ENCODE results near the gene CLDN11. TPM values are rescaled to one million over a fixed set of nuclear protein-coding genes. Genes with fewer than 3 reads are reported as not detected.

Gene CLDN11
- total RNA-seq, 1 experiment from 2014 or later = 12.1 TPM

DNA sequence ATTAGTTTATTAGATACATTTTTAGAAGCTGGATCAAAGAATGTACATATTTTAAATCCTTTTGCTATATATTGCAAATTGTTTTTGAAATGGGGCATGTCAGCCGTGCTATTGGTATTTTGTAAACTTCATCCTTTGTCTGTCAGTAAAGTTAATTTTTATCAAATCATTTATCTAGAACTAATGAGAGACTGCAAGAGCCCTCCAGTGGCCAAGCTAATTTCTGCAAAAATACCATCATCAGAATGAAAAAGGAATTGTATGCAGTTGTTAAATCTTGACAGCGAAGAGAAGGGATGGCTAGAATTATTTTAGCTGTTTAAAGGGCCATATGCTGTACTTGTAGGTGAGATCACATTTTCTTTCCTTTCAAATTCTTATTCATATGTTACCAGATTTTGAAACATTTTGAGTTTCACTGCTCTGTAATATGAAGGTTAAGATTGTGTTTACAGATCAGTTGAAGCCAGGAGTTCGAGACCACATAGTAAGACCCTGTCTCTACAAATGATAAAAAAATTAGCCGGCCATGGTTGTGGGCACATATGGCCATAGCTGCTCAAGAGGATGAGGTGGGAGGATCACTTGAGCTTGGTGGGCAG lies 8.1 kb upstream of the CLDN11 start (continued):
- TF ChIP-seq, protein P1, sequence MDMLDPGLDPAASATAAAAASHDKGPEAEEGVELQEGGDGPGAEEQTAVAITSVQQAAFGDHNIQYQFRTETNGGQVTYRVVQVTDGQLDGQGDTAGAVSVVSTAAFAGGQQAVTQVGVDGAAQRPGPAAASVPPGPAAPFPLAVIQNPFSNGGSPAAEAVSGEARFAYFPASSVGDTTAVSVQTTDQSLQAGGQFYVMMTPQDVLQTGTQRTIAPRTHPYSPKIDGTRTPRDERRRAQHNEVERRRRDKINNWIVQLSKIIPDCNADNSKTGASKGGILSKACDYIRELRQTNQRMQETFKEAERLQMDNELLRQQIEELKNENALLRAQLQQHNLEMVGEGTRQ (CRISPR knock-in tag; IDR thresholded peaks at IDR 0.05) = no peak
- TF ChIP-seq ZNF232 (CRISPR knock-in tag; IDR thresholded peaks at IDR 0.05) (no peak), ATF2 (CRISPR knock-in tag; IDR thresholded peaks at IDR 0.05; ENCODE audit: borderline replicate concordance, low read depth) (no peak)
- TF ChIP-seq, protein P2, sequence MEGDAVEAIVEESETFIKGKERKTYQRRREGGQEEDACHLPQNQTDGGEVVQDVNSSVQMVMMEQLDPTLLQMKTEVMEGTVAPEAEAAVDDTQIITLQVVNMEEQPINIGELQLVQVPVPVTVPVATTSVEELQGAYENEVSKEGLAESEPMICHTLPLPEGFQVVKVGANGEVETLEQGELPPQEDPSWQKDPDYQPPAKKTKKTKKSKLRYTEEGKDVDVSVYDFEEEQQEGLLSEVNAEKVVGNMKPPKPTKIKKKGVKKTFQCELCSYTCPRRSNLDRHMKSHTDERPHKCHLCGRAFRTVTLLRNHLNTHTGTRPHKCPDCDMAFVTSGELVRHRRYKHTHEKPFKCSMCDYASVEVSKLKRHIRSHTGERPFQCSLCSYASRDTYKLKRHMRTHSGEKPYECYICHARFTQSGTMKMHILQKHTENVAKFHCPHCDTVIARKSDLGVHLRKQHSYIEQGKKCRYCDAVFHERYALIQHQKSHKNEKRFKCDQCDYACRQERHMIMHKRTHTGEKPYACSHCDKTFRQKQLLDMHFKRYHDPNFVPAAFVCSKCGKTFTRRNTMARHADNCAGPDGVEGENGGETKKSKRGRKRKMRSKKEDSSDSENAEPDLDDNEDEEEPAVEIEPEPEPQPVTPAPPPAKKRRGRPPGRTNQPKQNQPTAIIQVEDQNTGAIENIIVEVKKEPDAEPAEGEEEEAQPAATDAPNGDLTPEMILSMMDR (IDR thresholded peaks at IDR 0.05) = no peak

DNA sequence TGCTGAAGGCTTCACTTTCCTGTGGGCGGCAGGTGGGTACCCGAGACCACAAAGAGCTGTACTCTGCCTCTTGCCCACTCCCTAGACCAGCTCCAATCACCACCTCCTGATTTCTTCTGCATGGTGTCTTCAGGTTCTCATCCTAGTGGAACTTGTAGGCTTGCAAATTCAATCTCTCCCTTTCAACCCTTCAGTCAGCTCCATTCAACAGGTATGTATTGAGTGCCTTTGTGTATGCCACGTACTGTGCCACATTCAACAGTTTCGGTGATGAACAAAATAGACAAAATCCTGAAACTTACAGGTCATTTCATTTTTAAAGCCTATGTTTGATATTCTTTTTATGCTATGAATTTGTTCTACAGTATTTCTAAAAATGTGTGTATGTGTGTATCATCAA lies 5.4 kb upstream of the CLDN11 start:
- no peaks in the 10 kb centered on the region for H3K9me3 Mint-ChIP-seq
- ChIA-PET CTCF (interaction anchor here (0.7 to 5.0 kb wide), 52 partner anchors 9 to 457 kb away, joined by 3 to 138 read pairs (median 5); partner anchors contain the start of genes RPL22L1 and SLC7A14), POLR2A (no interaction called here)
- no peak for ATAC-seq
- DNase-seq (ENCODE audit: low spot score) = no peak
- H3K4me3 Mint-ChIP-seq = no peak overlapping the region
- H3K4me1 Mint-ChIP-seq = peaks cover 14% of the 10 kb centered on the region
- peaks cover 22% of the 10 kb centered on the region for H3K27me3 Mint-ChIP-seq (ENCODE audit: low read depth)
- H3K36me3 Mint-ChIP-seq = no peaks in the 10 kb centered on the region
- H3K27ac Mint-ChIP-seq = no peak overlapping the region
- no peak for TF ChIP-seq NR2C2 (CRISPR knock-in tag; IDR thresholded peaks at IDR 0.05)
- TF ChIP-seq ZNF317 (CRISPR knock-in tag; IDR thresholded peaks at IDR 0.05; ENCODE audit: borderline replicate concordance, low read depth) = no peak
- TF ChIP-seq GABPB1 (CRISPR knock-in tag; IDR thresholded peaks at IDR 0.05) = no peak
- no peak for TF ChIP-seq ZNF263 (CRISPR knock-in tag; IDR thresholded peaks at IDR 0.05; ENCODE audit: low read depth)

DNA sequence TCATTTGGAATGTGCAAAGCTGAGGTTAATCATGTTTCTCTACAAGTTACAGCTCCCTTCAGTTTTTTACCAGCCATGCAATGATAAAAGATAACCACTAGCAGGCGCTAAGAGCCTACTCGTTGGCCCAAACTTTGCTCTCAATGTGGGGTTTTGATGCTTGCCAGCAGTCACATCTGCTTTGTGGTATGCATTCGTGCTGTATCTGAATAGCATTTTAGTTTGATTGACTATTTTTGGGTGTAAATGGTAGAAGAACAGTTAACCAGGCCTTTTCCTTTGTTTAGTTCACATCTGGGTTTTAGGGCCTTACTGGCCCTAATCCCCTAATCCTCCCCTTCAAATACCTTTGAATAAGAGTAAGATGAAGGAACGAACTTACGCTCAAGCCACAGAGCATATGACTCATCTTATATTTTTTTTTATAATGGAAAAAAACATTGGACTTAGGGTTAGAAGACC lies 4.4 kb upstream of the CLDN11 start:
- Mint-ChIP-seq H3K4me1 (peaks cover 15% of the 10 kb centered on the region), H3K9me3 (no peaks in the 10 kb centered on the region), H3K36me3 (no peaks in the 10 kb centered on the region), H3K4me3 (no peak overlapping the region), H3K27me3 (ENCODE audit: low read depth) (peaks cover 30% of the 10 kb centered on the region), H3K27ac (no peak overlapping the region)
- TF ChIP-seq ESRRA (CRISPR knock-in tag; IDR thresholded peaks at IDR 0.05; ENCODE audit: borderline replicate concordance) (no peak), NFE2L1 (CRISPR knock-in tag; IDR thresholded peaks at IDR 0.05) (no peak), ZNF416 (CRISPR knock-in tag; IDR thresholded peaks at IDR 0.05) (no peak), TP53 (CRISPR knock-in tag; IDR thresholded peaks at IDR 0.05) (no peak)
- TF ChIP-seq, protein P2 (IDR thresholded peaks at IDR 0.05) = peak; percentile 87
- CTCF ChIA-PET = interaction anchor here (0.6 to 5.0 kb wide), 86 partner anchors 10 to 646 kb away, joined by 3 to 138 read pairs (median 4); partner anchors contain the start of genes ACTRT3, RPL22L1, SKIL and SLC7A14
- DNase-seq (ENCODE audit: low spot score) (peak; percentile 41), ATAC-seq (peak; percentile 42)
- POLR2A ChIA-PET = no interaction called here

DNA sequence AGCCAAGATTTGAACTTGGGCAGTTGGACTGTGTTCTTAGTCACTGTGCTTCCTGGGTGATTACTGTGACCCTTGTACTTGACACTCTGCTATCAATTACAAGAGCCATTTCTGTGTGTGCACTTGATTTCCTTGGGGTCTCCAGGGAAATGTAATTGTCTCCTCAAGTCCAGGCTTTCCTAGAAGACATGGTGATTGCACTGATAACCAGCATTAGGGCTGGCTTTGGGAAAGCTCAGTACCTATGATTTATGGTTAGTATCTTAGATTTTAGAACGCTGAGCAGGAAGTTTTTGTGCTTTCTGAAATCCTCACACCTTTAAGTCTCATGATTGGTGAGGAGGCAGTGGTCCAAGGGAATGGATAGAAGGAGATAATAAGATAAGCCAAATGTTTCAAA lies 1.6 kb upstream of the CLDN11 start:
- no peak for DNase-seq (ENCODE audit: low spot score)
- ChIA-PET POLR2A (no interaction called here), CTCF (interaction anchor here (1.3 kb wide), 1 partner anchor 83 kb away, joined by 3 read pairs; no protein-coding TSS in a partner anchor)
- no peak for ATAC-seq
- Mint-ChIP-seq H3K4me1 (peaks cover 30% of the 10 kb centered on the region), H3K36me3 (no peaks in the 10 kb centered on the region), H3K4me3 (no peak overlapping the region), H3K9me3 (no peaks in the 10 kb centered on the region), H3K27me3 (ENCODE audit: low read depth) (peaks cover 52% of the 10 kb centered on the region), H3K27ac (no peak overlapping the region)
- TF ChIP-seq HMGA2 (CRISPR knock-in tag; IDR thresholded peaks at IDR 0.05) = no peak
- TF ChIP-seq, protein P3, sequence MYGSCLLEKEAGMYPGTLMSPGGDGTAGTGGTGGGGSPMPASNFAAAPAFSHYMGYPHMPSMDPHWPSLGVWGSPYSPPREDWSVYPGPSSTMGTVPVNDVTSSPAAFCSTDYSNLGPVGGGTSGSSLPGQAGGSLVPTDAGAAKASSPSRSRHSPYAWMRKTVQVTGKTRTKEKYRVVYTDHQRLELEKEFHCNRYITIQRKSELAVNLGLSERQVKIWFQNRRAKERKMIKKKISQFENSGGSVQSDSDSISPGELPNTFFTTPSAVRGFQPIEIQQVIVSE (CRISPR knock-in tag; IDR thresholded peaks at IDR 0.05; ENCODE audit: borderline replicate concordance) = no peak
- no peak for TF ChIP-seq FOXJ3 (CRISPR knock-in tag; IDR thresholded peaks at IDR 0.05; ENCODE audit: borderline replicate concordance)
- TF ChIP-seq IRF2 (CRISPR knock-in tag; IDR thresholded peaks at IDR 0.05; ENCODE audit: borderline replicate concordance, low read depth) = no peak
- TF ChIP-seq GRHL2 (CRISPR knock-in tag; IDR thresholded peaks at IDR 0.05; ENCODE audit: insufficient replicate concordance, severe bottlenecking) = no peak

Data from WTC11 (cell line).